ENCODE data around the gene NDUFAF3.
"Not testable (repeated sequence)": the region's sequence is repeated elsewhere in the genome, so short reads cannot be mapped to it uniquely, and the experiment has no call there.

The NDUFAF3 gene

GRCh38 chr3:49001155-49001554 is 20.8 kb upstream of the NDUFAF3 start:
- DNase-seq = no peak

- no peak for DNase-seq
Observed at GRCh38 chr3:49004352-49005302, 17.3 kb upstream of the NDUFAF3 start.

GRCh38 chr3:49005303-49005680 is 16.6 kb upstream of the NDUFAF3 start:
- no peak for DNase-seq

- DNase-seq = no peak
Observed at GRCh38 chr3:49005998-49006397, 15.9 kb upstream of the NDUFAF3 start.

GRCh38 chr3:49006408-49007067 is 15.4 kb upstream of the NDUFAF3 start:
- no peak for DNase-seq

DNA sequence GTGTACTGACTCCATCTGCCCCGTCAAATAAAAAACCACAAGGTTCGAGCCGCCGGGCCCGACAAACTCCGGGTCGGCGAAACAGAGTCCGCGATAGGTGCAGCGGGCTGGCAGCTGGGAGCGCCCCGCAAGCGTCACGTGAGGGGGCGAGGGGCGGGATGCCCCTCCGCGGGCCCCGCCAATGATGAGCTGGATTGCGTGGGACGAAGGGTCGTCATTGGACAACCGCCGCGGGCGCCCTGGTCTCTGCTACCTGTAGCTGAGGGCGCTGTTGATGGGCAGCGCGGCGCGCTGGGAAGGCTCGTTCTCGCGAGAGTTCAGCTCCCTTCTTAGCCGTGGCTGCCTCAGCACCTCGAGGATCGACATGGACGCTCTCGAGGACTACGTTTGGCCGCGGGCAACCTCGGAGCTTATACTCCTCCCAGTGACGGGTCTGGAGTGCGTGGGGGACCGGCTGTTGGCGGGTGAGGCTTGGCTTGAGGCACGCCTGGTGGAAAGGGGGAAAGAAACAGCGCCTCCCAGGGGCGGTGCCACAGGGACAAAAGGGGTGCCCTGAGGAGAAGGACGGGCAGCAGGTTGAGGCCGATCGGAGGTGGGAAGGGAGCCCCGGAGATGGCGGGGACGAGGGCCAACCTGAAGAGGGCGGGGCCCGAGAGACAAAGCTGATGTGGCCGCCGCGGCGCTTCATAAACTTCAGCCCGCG is 14.7 kb upstream of the NDUFAF3 start, which contains the start of gene WDR6:
Gene WDR6, plus strand, starts transcription at position 324 of the 703 bp plus-strand sequence. Its CDS starts 41 bp downstream, at position 365.
- DNase-seq = peak; percentile 96

- DNase-seq = peak; percentile 88
Observed at GRCh38 chr3:49007771-49008528, 14.0 kb upstream of the NDUFAF3 start.

DNA sequence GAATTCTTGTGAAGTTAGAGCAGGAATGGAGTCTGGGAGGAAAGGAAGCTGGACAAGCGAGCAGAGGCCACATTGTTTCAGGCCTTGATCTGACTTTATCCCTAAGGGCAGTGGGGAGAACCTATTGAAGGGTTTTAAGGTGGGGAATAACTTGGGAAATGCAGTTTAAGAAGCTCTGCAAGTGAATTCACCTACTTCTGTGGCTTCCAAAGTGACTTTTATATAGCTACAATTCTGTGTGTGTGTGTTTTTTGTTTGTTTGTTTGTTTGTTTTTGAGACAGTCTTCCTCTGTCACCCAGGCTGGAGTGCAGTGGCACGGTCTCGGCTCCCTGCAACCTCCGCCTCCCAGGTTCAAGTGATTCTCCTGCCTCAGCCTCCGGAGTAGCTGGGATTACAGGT is 13.3 kb upstream of the NDUFAF3 start:
- DNase-seq = not testable (repeated sequence)

- DNase-seq = no peak
Observed at GRCh38 chr3:49009396-49009795, 12.5 kb upstream of the NDUFAF3 start.

- no peak for DNase-seq
Observed at GRCh38 chr3:49012441-49013017, 9.4 kb upstream of the NDUFAF3 start.

DNA sequence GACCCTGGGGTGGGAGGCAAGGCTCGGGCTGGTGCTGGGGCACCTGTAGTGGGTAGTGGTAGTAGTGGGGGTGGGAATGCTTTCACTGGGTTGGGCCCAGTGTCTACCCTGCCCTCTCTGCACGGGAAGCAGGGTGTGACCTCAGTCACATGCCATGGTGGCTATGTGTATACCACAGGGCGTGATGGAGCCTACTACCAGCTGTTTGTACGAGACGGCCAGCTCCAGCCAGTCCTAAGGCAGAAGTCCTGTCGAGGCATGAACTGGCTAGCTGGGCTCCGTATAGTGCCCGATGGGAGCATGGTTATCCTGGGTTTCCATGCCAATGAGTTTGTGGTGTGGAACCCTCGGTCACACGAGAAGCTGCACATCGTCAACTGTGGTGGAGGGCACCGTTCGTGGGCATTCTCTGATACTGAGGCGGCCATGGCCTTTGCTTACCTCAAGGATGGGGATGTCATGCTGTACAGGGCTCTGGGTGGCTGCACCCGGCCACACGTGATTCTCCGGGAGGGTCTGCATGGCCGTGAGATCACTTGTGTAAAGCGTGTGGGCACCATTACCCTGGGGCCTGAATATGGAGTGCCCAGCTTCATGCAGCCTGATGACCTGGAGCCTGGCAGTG is 8.7 kb upstream of the NDUFAF3 start:
- DNase-seq = no peak

GRCh38 chr3:49013738-49014660 is 7.9 kb upstream of the NDUFAF3 start:
- DNase-seq = peak; percentile 47

DNA sequence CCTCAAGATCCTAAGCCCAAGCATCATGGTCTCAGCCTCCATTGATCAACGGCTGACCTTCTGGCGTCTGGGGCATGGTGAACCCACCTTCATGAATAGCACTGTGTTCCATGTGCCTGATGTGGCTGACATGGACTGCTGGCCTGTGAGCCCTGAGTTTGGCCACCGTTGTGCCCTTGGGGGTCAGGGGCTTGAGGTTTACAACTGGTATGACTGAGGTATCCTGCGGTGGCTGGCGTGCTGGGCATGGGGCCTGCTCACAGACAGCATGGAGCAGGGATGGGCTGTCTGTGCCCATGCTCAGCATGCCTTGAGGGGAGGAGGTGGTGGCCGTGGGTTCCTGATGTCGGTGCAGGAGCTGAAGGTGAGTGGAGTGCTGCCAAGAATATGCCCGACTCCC is 6.8 kb upstream of the NDUFAF3 start:
- DNase-seq = no peak

DNA sequence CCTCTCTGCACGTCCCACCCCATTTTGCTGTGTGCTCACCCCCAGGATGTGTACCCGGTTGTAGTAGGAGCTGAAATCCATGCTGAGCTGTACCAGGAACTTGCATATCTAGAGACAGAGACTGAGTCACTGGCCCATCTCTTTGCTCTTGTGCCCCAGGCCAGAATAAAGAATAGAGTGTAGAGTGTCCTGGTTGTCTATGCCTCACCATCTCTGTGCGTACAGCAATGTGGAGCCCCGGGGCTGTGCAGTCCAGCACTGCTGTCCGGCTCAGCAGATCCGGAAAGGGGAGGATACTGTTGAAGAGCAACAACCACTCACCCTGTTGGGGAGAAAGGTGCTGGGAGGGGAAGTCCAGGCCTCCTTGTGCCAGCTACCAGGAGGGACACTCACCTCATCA is 6.2 kb upstream of the NDUFAF3 start:
- no peak for DNase-seq

DNA sequence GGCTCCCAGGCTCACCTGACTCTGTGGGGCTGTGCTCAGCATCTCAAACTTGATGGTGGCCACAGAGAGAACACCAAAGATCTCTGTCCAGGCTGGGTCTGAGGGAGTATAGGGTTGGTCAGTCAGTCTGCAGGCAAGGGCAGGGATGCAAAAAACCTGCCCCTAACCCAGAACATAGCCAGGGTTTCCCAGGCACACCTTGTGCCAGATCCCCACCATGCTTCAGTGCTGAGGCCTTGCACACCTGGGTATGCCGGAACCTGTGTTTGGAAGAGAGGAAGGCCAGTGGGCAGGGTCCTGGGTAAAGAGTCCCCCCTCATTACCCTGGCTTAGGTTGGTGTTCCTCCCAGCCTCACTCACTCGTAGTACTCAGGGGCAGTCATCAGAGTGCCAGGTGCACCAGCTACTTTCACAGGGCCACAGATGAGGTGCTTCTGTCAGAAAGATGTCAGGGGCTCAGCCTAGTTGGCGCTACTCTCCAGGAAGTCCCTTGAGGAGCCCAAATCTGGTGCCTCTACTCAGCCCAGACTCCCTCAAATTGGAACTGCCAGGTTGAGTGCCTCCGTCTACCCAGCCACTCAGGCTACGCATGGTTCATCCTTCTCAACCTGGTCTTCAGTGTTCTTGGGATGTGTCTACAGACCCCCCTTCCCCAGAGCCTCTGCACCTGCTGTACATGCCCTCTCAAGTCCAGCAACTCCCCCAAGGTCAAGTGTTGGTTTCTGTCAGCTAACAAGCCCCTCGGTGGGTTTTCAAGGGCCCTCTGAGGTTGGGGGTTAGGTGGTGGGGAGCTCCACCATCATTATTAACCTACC is 5.3 kb upstream of the NDUFAF3 start:
- DNase-seq = no peak

- DNase-seq = no peak
Observed at GRCh38 chr3:49017229-49017970, 4.5 kb upstream of the NDUFAF3 start.

DNA sequence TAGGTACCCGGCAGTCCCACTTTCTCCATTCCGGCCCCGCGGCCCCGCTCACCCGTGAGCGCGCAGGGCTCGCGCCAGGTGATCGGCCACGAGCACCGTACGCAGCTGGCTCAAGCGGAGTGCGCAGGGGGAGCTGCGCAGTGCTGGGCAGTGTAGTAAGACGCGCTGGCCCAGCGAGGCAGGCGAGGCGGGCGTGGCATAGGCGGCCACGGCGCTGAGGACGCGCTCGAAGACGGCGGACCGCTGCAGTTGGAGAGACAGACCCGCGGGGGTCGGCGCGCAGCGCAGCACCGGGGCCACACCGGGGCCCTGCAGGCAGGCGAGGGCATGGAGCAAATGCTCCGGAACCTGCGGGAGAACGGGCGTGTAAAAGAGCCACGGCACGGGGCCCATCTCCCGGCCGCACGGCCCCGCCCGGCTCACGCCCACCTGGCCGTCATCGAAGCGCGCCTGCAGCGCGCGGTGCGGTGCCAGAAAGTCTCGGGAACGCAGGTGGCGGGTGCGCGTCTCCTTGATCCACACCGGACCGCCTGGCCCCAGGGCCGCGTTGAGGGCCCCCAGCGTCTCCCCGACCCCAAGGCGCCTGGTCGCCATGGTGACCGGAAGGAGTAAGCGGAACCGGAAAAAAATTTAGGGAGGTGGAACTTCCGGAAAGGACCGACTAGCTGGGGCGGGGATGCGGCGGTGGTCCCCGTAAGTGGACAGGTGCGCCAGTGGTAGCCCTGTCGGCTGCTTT is 3.8 kb upstream of the NDUFAF3 start, which contains the start of gene DALRD3:
Gene DALRD3, minus strand, starts transcription at position 610 of the 736 bp plus-strand sequence. Its CDS starts 16 bp downstream, at position 594.
- DNase-seq = peak; percentile 61

- no peak for DNase-seq
Observed at GRCh38 chr3:49018707-49019006, 3.3 kb upstream of the NDUFAF3 start.
